IMR-90 (cell line): Measurements from ENCODE around the gene GLE1. TPM values are rescaled to one million over a fixed set of nuclear protein-coding genes. Genes with fewer than 3 reads are reported as not detected.

Source experiments
- ATAC-seq: fragments of 200-7000 bp; cut with Tn5 transposase; 2 replicates; pipeline ENCODE4 v1.9.1; 2020; ENCODE audit warnings: low read depth, mild to moderate bottlenecking, moderate library complexity
- BruUV-seq: library from RNA; stranded (reverse); fragments of 400-500 nt; replicated peaks from 2 replicates; lab custom pipeline; 2021; lab: Mats Ljungman, UMichigan
- CTCF ChIA-PET: fragments of 300-600 bp; formaldehyde crosslinking; extraction: SDS; loops from one replicate; lab custom pipeline; 2021; ENCODE audit warnings: antibody characterized with exemption; lab: Yijun Ruan, JAX
- POLR2A ChIA-PET: fragments of 300-600 bp; sonication (Branson Sonifier 250); formaldehyde crosslinking; loops from one replicate; lab custom pipeline; 2022; ENCODE audit warnings: antibody characterized with exemption; ENCODE audit not compliant: unreplicated experiment; lab: Charles Lee
- DNase-seq: peaks from one replicate; pipeline ENCODE4 v3.0.0; 2013
- H2AFZ ChIP-seq: replicated peaks from 2 replicates; pipeline ENCODE3; 2013; ENCODE audit warnings: low read length, mild to moderate bottlenecking; ENCODE audit not compliant: poor library complexity
- H2AK5ac ChIP-seq: 2 replicates; pipeline ENCODE4 v1.6.1; 2013; ENCODE audit warnings: low read depth, low read length, inconsistent platforms
- H2AK9ac ChIP-seq: replicated peaks from 2 replicates; pipeline ENCODE3; 2013; ENCODE audit warnings: mild to moderate bottlenecking, low read depth, low read length, moderate library complexity; ENCODE audit not compliant: poor library complexity
- H2BK120ac ChIP-seq: 2 replicates; pipeline ENCODE4 v1.6.1; 2013; ENCODE audit warnings: low read depth, low read length, inconsistent platforms
- H2BK15ac ChIP-seq: 3 replicates; pipeline ENCODE4 v1.6.1; 2013; ENCODE audit warnings: low read depth, low read length, inconsistent platforms
- H2BK20ac ChIP-seq: 2 replicates; pipeline ENCODE4 v1.6.1; 2013; ENCODE audit warnings: low read depth, mild to moderate bottlenecking, inconsistent platforms, low read length, moderate library complexity
- H2BK5ac ChIP-seq: 2 replicates; pipeline ENCODE4 v1.6.1; 2013; ENCODE audit warnings: mild to moderate bottlenecking, low read depth, low read length, inconsistent platforms; ENCODE audit not compliant: poor library complexity, severe bottlenecking
- H3K14ac ChIP-seq: replicated peaks from 2 replicates; pipeline ENCODE4 v1.6.1; 2013; ENCODE audit warnings: low read depth, low read length, inconsistent platforms
- H3K18ac ChIP-seq: 2 replicates; pipeline ENCODE4 v1.6.1; 2013; ENCODE audit warnings: low read depth, low read length, control low read depth
- H3K23ac ChIP-seq: 2 replicates; pipeline ENCODE4 v1.6.1; 2013; ENCODE audit warnings: low read depth, low read length, inconsistent platforms
- H3K27ac ChIP-seq: 2 replicates; pipeline ENCODE4 v1.5.1; 2013; ENCODE audit warnings: mild to moderate bottlenecking, control low read depth, low read length; ENCODE audit not compliant: insufficient read depth
- H3K27me3 ChIP-seq: 2 replicates; pipeline ENCODE4 v1.6.1; 2013; ENCODE audit warnings: low read length; ENCODE audit not compliant: control insufficient read depth, insufficient read depth
- H3K36me3 ChIP-seq: 2 replicates; pipeline ENCODE4 v1.6.1; 2013; ENCODE audit warnings: low read length, mixed read lengths; ENCODE audit not compliant: control insufficient read depth, insufficient read depth
- H3K4ac ChIP-seq: 2 replicates; pipeline ENCODE4 v1.6.1; 2013; ENCODE audit warnings: low read depth, low read length, inconsistent platforms
- H3K4me1 ChIP-seq: 2 replicates; pipeline ENCODE4 v1.6.1; 2013; ENCODE audit warnings: low read length, mixed read lengths; ENCODE audit not compliant: control insufficient read depth, insufficient read depth
- H3K4me2 ChIP-seq: 2 replicates; pipeline ENCODE4 v1.6.1; 2013; ENCODE audit warnings: low read depth, mild to moderate bottlenecking, control low read depth, low read length, moderate library complexity
- H3K4me3 ChIP-seq: 2 replicates; pipeline ENCODE4 v1.5.1; 2013; ENCODE audit warnings: low read depth, mild to moderate bottlenecking, control low read depth, low read length, moderate library complexity; ENCODE audit not compliant: insufficient read depth
- H3K56ac ChIP-seq: 2 replicates; pipeline ENCODE4 v1.6.1; 2013; ENCODE audit warnings: low read length, inconsistent platforms; ENCODE audit not compliant: insufficient read depth; ENCODE audit errors: extremely low read depth
- H3K79me1 ChIP-seq, 2 experiments: 2 replicates each; pipeline ENCODE4 v1.6.1; 2013; ENCODE audit warnings: low read length in 2 of 2, inconsistent platforms in 1 of 2, low read depth in 1 of 2
- H3K9ac ChIP-seq: 2 replicates; pipeline ENCODE4 v1.6.1; 2013; ENCODE audit warnings: low read depth, low read length, control low read depth
- H3K9me1 ChIP-seq: 2 replicates; pipeline ENCODE4 v1.6.1; 2013; ENCODE audit warnings: low read length, inconsistent platforms; ENCODE audit not compliant: insufficient read depth
- H3K9me3 ChIP-seq: 2 replicates; pipeline ENCODE4 v1.6.1; 2013; ENCODE audit warnings: low read length; ENCODE audit not compliant: control insufficient read depth, insufficient read depth
- H4K20me1 ChIP-seq: 2 replicates; pipeline ENCODE4 v1.6.1; 2013; ENCODE audit warnings: low read length, inconsistent platforms; ENCODE audit not compliant: insufficient read depth
- H4K5ac ChIP-seq: 2 replicates; pipeline ENCODE4 v1.6.1; 2013; ENCODE audit warnings: mild to moderate bottlenecking, low read depth, low read length, control low read depth
- H4K8ac ChIP-seq, 2 experiments: 2 replicates each; pipeline ENCODE4 v1.6.1; 2013; ENCODE audit warnings: low read depth in 2 of 2, low read length in 2 of 2, control low read depth in 1 of 2, inconsistent platforms in 1 of 2
- H4K91ac ChIP-seq: 2 replicates; pipeline ENCODE4 v1.6.1; 2013; ENCODE audit warnings: low read depth, low read length, inconsistent platforms; ENCODE audit not compliant: insufficient read depth
- BHLHE40 ChIP-seq: fragments of 150-350 bp; IDR thresholded peaks from 2 replicates; pipeline ENCODE4 v1.6.1; 2016; ENCODE audit warnings: mild to moderate bottlenecking, low read depth, low read length
- CEBPB ChIP-seq: IDR thresholded peaks from 2 replicates; pipeline ENCODE4 v1.6.1; 2012; ENCODE audit warnings: low read depth, low read length, improper control_type of control experiment
- CHD1 ChIP-seq: IDR thresholded peaks from 2 replicates; pipeline ENCODE4 v1.6.1; 2012; ENCODE audit warnings: low read depth, low read length, improper control_type of control experiment
- CTCF ChIP-seq: conservative IDR thresholded peaks from 2 replicates; pipeline ENCODE4 v1.5.1; 2012; ENCODE audit warnings: mild to moderate bottlenecking, low read depth, low read length, improper control_type of control experiment
- FOS ChIP-seq: fragments of 150-350 bp; IDR thresholded peaks from 2 replicates; pipeline ENCODE4 v1.6.1; 2016; ENCODE audit warnings: low read depth, low read length
- MAFK ChIP-seq: IDR thresholded peaks from 2 replicates; pipeline ENCODE4 v1.6.1; 2012; ENCODE audit warnings: low read depth, low read length, improper control_type of control experiment
- MAZ ChIP-seq: IDR thresholded peaks from 2 replicates; pipeline ENCODE4 v1.6.1; 2012; ENCODE audit warnings: low read depth, mild to moderate bottlenecking, low read length, improper control_type of control experiment, moderate library complexity, borderline replicate concordance
- MXI1 ChIP-seq: IDR thresholded peaks from 2 replicates; pipeline ENCODE4 v1.6.1; 2012; ENCODE audit warnings: low read depth, mild to moderate bottlenecking, low read length, moderate library complexity, borderline replicate concordance
- NFE2L2 ChIP-seq: fragments of 150-350 bp; IDR thresholded peaks from 2 replicates; pipeline ENCODE4 v1.6.1; 2016; ENCODE audit warnings: low read depth, mild to moderate bottlenecking, low read length
- POLR2A ChIP-seq: IDR thresholded peaks from 2 replicates; pipeline ENCODE4 v1.6.1; 2012; ENCODE audit warnings: mild to moderate bottlenecking, low read depth, low read length
- RAD21 ChIP-seq: IDR thresholded peaks from 2 replicates; pipeline ENCODE4 v1.6.1; 2012; ENCODE audit warnings: low read length, improper control_type of control experiment
- RCOR1 ChIP-seq: IDR thresholded peaks from 2 replicates; pipeline ENCODE4 v1.6.1; 2012; ENCODE audit warnings: mild to moderate bottlenecking, low read length, improper control_type of control experiment; ENCODE audit not compliant: insufficient replicate concordance
- RFX5 ChIP-seq: IDR thresholded peaks from 2 replicates; pipeline ENCODE4 v1.8.0; 2012; ENCODE audit warnings: low read depth, mild to moderate bottlenecking, low read length, moderate library complexity
- SMC3 ChIP-seq: fragments of 150-350 bp; IDR thresholded peaks from 2 replicates; pipeline ENCODE4 v1.6.1; 2016; ENCODE audit warnings: low read depth, mild to moderate bottlenecking, antibody characterized with exemption, low read length, moderate library complexity
- WGBS, 2 experiments: methylation state at CpG; one replicate each; pipeline versions ENCODE4 v1.1.5 to v1.1.7; 2013; ENCODE audit warnings: missing lambda C conversion rate in 2 of 2; ENCODE audit not compliant: insufficient read length in 1 of 2; ENCODE audit errors: extremely low coverage in 2 of 2; 5-methylcytosine and 5-hydroxymethylcytosine counted together
- dilution Hi-C: fragments of 300-500 bp; cut with HindIII; formaldehyde crosslinking; loops from one replicate; pipeline ENCODE4 v1.14.3; 2018; ENCODE audit warnings: low sequenced_read_pairs; ENCODE audit not compliant: unreplicated experiment
- in situ Hi-C: fragments of 300-500 bp; cut with MboI; formaldehyde crosslinking; loops from 3 replicates; pipeline ENCODE4 v1.14.3; 2019; ENCODE audit warnings: low sequenced_read_pairs, inconsistent platforms, mixed read lengths
- intact Hi-C: fragments of 100-400 bp; cut with micrococcal nuclease; formaldehyde crosslinking; loops from 2 replicates; pipeline ENCODE4 v1.10.0; 2022
- polyA plus RNA-seq, 3 experiments: library from polyadenylated mRNA; depleted of rRNA; stranded (reverse); fragments of >200 nt; gene quantifications; 2 replicates each; pipeline ENCODE4 v1.2.3, GENCODE V29; 2012; ENCODE audit warnings: low replicate concordance in 1 of 3
- total RNA-seq: library from RNA; depleted of rRNA; stranded (reverse); fragments of >200 nt; gene quantifications from 2 replicates; pipeline ENCODE4 v1.2.3, GENCODE V29; 2012
- TF ChIP-seq, protein P1 (sequence below): fragments of 150-350 bp; IDR thresholded peaks from 2 replicates; pipeline ENCODE4 v1.6.1; 2017; ENCODE audit warnings: mild to moderate bottlenecking, antibody characterized with exemption, low read length, low read depth
- TF ChIP-seq, protein P2 (sequence below): fragments of 150-350 bp; IDR thresholded peaks from 2 replicates; pipeline ENCODE4 v1.6.1; 2016; ENCODE audit warnings: low read depth, mild to moderate bottlenecking, low read length, moderate library complexity, borderline replicate concordance

GLE1 gene
- total and polyA plus RNA-seq, 2 of the 4 experiments (the other 2 are of a cell fraction) = 14.3 to 39.4 TPM

GRCh38 chr9:128556276-128556675, 51.8 kb downstream of the GLE1 start:
- Histone ChIP-seq H4K5ac (no peak overlapping the region), H2AFZ (no peak overlapping the region), H2BK120ac (no peak overlapping the region), H2AK9ac (no peak overlapping the region), H3K4ac (no peak overlapping the region), H3K79me1 (peaks cover 3 to 56% of the 10 kb centered on the region in 2 experiments; a peak in 3 of 4 replicates), H4K8ac (no peak overlapping the region), H3K9me1 (no peaks in the 10 kb centered on the region; the same call in 1 of the 2 replicates), H3K36me3 (0 out of 2 replicates have a peak, but pooled peaks cover 1% of the 10 kb centered on the region), H3K23ac (peak overlapping the region; percentile 5; the same call in 1 of the 2 replicates), H2BK5ac (no peak overlapping the region), H2BK15ac (no peak overlapping the region), H3K4me1 (peaks cover 6% of the 10 kb centered on the region), H3K18ac (no peak overlapping the region), H3K27ac (no peak overlapping the region), H3K27me3 (no peaks in the 10 kb centered on the region), H3K4me3 (no peak overlapping the region), H2AK5ac (no peak overlapping the region), H4K91ac (no peak overlapping the region), H3K56ac (no peak overlapping the region), H2BK20ac (no peak overlapping the region), H3K14ac (no peak overlapping the region), H3K9ac (no peak overlapping the region), H3K9me3 (no peaks in the 10 kb centered on the region), H3K4me2 (no peak overlapping the region), H4K20me1 (peaks cover 65% of the 10 kb centered on the region)
- ATAC-seq = no peak
- in situ Hi-C loops = loop anchor here (10.0 kb wide), 1 partner anchor 261 kb away; no protein-coding TSS in a partner anchor
- ChIA-PET POLR2A (interaction anchor here (0.5 to 0.7 kb wide), 2 partner anchors 66 to 223 kb away, joined by 3 to 6 read pairs; no protein-coding TSS in a partner anchor), CTCF (interaction anchor here (1.0 kb wide), 1 partner anchor 194 kb away, joined by 3 read pairs; no protein-coding TSS in a partner anchor)
- dilution Hi-C loops = no loop called here
- no TSS peak for BruUV-seq
- intact Hi-C loops = no loop called here
- WGBS, 2 experiments = no CpG with 5 or more reads among the region's 2 CpGs
- TF ChIP-seq SMC3 = no peak
- TF ChIP-seq, protein P1, sequence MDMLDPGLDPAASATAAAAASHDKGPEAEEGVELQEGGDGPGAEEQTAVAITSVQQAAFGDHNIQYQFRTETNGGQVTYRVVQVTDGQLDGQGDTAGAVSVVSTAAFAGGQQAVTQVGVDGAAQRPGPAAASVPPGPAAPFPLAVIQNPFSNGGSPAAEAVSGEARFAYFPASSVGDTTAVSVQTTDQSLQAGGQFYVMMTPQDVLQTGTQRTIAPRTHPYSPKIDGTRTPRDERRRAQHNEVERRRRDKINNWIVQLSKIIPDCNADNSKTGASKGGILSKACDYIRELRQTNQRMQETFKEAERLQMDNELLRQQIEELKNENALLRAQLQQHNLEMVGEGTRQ = no peak
- no peak for TF ChIP-seq CEBPB
- TF ChIP-seq, protein P2, sequence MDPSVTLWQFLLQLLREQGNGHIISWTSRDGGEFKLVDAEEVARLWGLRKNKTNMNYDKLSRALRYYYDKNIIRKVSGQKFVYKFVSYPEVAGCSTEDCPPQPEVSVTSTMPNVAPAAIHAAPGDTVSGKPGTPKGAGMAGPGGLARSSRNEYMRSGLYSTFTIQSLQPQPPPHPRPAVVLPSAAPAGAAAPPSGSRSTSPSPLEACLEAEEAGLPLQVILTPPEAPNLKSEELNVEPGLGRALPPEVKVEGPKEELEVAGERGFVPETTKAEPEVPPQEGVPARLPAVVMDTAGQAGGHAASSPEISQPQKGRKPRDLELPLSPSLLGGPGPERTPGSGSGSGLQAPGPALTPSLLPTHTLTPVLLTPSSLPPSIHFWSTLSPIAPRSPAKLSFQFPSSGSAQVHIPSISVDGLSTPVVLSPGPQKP = no peak
- TF ChIP-seq MAZ = no peak
- no peak for TF ChIP-seq CTCF
- TF ChIP-seq NFE2L2 = no peak
- TF ChIP-seq FOS = no peak
- TF ChIP-seq RFX5 = no peak
- TF ChIP-seq MXI1 = no peak
- TF ChIP-seq RCOR1 = no peak
- TF ChIP-seq POLR2A = no peak
- no peak for TF ChIP-seq MAFK
- no peak for TF ChIP-seq BHLHE40
- TF ChIP-seq RAD21 = no peak
- TF ChIP-seq CHD1 = no peak
- DNase-seq = no peak
